ENCODE results near the gene ADAMTS20. TPM values are rescaled to one million over a fixed set of nuclear protein-coding genes. Genes with fewer than 3 reads are reported as not detected.

The ADAMTS20 gene
- total RNA-seq, 1 experiment from 2014 or later = 6.0 TPM

DNA sequence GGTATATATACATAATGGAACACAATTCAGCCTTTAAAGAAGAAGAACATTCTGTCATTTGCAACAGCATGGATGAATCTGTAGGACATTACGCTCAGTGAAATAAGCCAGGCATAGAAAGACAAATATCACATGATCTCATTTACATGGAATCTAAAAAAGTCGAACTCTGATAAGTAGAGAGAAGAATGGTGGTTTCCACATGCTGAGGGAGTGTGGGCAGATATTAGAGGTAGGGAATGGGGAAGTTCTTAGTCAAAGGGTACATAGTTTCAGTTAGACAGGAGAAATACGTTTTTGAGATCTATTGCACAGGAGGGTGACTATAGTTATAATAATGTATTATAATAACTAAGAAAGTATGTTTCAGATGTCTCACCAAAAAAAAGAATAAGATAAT lies 71.4 kb downstream of the ADAMTS20 start:
- Mint-ChIP-seq H3K27ac (no peak overlapping the region), H3K4me3 (no peak overlapping the region), H3K4me1 (peaks cover 10% of the 10 kb centered on the region), H3K27me3 (ENCODE audit: low read depth) (no peaks in the 10 kb centered on the region), H3K9me3 (peaks cover 7% of the 10 kb centered on the region), H3K36me3 (peaks cover 5% of the 10 kb centered on the region)
- no peak for ATAC-seq
- ChIA-PET POLR2A (no interaction called here), CTCF (no interaction called here)
- TF ChIP-seq, protein P1, sequence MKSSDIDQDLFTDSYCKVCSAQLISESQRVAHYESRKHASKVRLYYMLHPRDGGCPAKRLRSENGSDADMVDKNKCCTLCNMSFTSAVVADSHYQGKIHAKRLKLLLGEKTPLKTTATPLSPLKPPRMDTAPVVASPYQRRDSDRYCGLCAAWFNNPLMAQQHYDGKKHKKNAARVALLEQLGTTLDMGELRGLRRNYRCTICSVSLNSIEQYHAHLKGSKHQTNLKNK (CRISPR knock-in tag; IDR thresholded peaks at IDR 0.05) = no peak
- TF ChIP-seq, protein P2, sequence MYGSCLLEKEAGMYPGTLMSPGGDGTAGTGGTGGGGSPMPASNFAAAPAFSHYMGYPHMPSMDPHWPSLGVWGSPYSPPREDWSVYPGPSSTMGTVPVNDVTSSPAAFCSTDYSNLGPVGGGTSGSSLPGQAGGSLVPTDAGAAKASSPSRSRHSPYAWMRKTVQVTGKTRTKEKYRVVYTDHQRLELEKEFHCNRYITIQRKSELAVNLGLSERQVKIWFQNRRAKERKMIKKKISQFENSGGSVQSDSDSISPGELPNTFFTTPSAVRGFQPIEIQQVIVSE (CRISPR knock-in tag; IDR thresholded peaks at IDR 0.05; ENCODE audit: borderline replicate concordance) = no peak
- TF ChIP-seq, protein P3, sequence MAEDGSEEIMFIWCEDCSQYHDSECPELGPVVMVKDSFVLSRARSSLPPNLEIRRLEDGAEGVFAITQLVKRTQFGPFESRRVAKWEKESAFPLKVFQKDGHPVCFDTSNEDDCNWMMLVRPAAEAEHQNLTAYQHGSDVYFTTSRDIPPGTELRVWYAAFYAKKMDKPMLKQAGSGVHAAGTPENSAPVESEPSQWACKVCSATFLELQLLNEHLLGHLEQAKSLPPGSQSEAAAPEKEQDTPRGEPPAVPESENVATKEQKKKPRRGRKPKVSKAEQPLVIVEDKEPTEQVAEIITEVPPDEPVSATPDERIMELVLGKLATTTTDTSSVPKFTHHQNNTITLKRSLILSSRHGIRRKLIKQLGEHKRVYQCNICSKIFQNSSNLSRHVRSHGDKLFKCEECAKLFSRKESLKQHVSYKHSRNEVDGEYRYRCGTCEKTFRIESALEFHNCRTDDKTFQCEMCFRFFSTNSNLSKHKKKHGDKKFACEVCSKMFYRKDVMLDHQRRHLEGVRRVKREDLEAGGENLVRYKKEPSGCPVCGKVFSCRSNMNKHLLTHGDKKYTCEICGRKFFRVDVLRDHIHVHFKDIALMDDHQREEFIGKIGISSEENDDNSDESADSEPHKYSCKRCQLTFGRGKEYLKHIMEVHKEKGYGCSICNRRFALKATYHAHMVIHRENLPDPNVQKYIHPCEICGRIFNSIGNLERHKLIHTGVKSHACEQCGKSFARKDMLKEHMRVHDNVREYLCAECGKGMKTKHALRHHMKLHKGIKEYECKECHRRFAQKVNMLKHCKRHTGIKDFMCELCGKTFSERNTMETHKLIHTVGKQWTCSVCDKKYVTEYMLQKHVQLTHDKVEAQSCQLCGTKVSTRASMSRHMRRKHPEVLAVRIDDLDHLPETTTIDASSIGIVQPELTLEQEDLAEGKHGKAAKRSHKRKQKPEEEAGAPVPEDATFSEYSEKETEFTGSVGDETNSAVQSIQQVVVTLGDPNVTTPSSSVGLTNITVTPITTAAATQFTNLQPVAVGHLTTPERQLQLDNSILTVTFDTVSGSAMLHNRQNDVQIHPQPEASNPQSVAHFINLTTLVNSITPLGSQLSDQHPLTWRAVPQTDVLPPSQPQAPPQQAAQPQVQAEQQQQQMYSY (CRISPR knock-in tag; IDR thresholded peaks at IDR 0.05) = no peak
- TF ChIP-seq TCF7 (CRISPR knock-in tag; IDR thresholded peaks at IDR 0.05; ENCODE audit: low read depth) = no peak
- TF ChIP-seq GRHL2 (CRISPR knock-in tag; IDR thresholded peaks at IDR 0.05; ENCODE audit: insufficient replicate concordance, severe bottlenecking) = no peak
- TF ChIP-seq PRRX2 (CRISPR knock-in tag; IDR thresholded peaks at IDR 0.05) = no peak
- TF ChIP-seq ZNF317 (CRISPR knock-in tag; IDR thresholded peaks at IDR 0.05; ENCODE audit: borderline replicate concordance, low read depth) = no peak
- no peak for TF ChIP-seq ATF1 (CRISPR knock-in tag; IDR thresholded peaks at IDR 0.05)
- DNase-seq (ENCODE audit: low spot score) = no peak

DNA sequence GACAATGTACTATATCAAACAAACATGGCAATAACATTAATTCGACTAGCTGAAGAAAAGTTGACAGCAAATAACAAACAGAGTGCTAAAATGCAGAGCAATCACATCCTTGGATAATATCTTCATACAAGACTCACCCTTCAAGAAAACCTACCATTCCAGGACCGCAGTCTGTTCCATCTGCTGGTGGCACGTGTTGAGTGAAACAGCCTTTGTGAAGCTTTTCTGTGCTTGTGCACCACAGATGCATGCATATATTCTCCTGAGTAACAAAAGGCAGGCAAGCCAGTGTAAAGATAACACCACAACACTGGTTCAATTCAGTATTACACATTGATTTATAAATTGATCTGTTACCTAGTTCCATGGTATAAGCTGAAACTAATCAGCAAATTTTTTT lies 89.3 kb downstream of the ADAMTS20 start:
- Mint-ChIP-seq H3K4me3 (no peak overlapping the region), H3K27ac (no peak overlapping the region), H3K36me3 (peaks cover 25% of the 10 kb centered on the region), H3K4me1 (no peaks in the 10 kb centered on the region), H3K27me3 (ENCODE audit: low read depth) (no peaks in the 10 kb centered on the region), H3K9me3 (peaks cover 16% of the 10 kb centered on the region)
- no peak for ATAC-seq
- no peak for DNase-seq (ENCODE audit: low spot score)
- CTCF ChIA-PET = interaction anchor here (1.9 kb wide), 1 partner anchor 17 kb away, joined by 7 read pairs; no protein-coding TSS in a partner anchor
- POLR2A ChIA-PET = no interaction called here
- no peak for TF ChIP-seq CBFB (CRISPR knock-in tag; IDR thresholded peaks at IDR 0.05; ENCODE audit: low read depth)
- TF ChIP-seq MXD4 (CRISPR knock-in tag; IDR thresholded peaks at IDR 0.05; ENCODE audit: borderline replicate concordance) = no peak
- TF ChIP-seq CREB1 (CRISPR knock-in tag; IDR thresholded peaks at IDR 0.05) = no peak
- no peak for TF ChIP-seq HMGA2 (CRISPR knock-in tag; IDR thresholded peaks at IDR 0.05)
- TF ChIP-seq, protein P4, sequence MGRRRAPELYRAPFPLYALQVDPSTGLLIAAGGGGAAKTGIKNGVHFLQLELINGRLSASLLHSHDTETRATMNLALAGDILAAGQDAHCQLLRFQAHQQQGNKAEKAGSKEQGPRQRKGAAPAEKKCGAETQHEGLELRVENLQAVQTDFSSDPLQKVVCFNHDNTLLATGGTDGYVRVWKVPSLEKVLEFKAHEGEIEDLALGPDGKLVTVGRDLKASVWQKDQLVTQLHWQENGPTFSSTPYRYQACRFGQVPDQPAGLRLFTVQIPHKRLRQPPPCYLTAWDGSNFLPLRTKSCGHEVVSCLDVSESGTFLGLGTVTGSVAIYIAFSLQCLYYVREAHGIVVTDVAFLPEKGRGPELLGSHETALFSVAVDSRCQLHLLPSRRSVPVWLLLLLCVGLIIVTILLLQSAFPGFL (CRISPR knock-in tag; IDR thresholded peaks at IDR 0.05; ENCODE audit: borderline replicate concordance) = no peak
- TF ChIP-seq, protein P5, sequence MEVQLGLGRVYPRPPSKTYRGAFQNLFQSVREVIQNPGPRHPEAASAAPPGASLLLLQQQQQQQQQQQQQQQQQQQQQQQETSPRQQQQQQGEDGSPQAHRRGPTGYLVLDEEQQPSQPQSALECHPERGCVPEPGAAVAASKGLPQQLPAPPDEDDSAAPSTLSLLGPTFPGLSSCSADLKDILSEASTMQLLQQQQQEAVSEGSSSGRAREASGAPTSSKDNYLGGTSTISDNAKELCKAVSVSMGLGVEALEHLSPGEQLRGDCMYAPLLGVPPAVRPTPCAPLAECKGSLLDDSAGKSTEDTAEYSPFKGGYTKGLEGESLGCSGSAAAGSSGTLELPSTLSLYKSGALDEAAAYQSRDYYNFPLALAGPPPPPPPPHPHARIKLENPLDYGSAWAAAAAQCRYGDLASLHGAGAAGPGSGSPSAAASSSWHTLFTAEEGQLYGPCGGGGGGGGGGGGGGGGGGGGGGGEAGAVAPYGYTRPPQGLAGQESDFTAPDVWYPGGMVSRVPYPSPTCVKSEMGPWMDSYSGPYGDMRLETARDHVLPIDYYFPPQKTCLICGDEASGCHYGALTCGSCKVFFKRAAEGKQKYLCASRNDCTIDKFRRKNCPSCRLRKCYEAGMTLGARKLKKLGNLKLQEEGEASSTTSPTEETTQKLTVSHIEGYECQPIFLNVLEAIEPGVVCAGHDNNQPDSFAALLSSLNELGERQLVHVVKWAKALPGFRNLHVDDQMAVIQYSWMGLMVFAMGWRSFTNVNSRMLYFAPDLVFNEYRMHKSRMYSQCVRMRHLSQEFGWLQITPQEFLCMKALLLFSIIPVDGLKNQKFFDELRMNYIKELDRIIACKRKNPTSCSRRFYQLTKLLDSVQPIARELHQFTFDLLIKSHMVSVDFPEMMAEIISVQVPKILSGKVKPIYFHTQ (CRISPR knock-in tag; IDR thresholded peaks at IDR 0.05) = no peak
- no peak for TF ChIP-seq ZNF396 (CRISPR knock-in tag; IDR thresholded peaks at IDR 0.05; ENCODE audit: borderline replicate concordance)
- no peak for TF ChIP-seq GRHL2 (CRISPR knock-in tag; IDR thresholded peaks at IDR 0.05; ENCODE audit: insufficient replicate concordance, severe bottlenecking)
- TF ChIP-seq, protein P6, sequence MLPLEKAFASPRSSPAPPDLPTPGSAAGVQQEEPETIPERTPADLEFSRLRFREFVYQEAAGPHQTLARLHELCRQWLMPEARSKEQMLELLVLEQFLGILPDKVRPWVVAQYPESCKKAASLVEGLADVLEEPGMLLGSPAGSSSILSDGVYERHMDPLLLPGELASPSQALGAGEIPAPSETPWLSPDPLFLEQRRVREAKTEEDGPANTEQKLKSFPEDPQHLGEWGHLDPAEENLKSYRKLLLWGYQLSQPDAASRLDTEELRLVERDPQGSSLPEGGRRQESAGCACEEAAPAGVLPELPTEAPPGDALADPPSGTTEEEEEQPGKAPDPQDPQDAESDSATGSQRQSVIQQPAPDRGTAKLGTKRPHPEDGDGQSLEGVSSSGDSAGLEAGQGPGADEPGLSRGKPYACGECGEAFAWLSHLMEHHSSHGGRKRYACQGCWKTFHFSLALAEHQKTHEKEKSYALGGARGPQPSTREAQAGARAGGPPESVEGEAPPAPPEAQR (CRISPR knock-in tag; IDR thresholded peaks at IDR 0.05) = no peak
- TF ChIP-seq MYBL2 (CRISPR knock-in tag; IDR thresholded peaks at IDR 0.05) = no peak
- no peak for TF ChIP-seq ZNF416 (CRISPR knock-in tag; IDR thresholded peaks at IDR 0.05)
- TF ChIP-seq, protein P7, sequence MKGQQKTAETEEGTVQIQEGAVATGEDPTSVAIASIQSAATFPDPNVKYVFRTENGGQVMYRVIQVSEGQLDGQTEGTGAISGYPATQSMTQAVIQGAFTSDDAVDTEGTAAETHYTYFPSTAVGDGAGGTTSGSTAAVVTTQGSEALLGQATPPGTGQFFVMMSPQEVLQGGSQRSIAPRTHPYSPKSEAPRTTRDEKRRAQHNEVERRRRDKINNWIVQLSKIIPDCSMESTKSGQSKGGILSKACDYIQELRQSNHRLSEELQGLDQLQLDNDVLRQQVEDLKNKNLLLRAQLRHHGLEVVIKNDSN (CRISPR knock-in tag; IDR thresholded peaks at IDR 0.05) = no peak
- TF ChIP-seq, protein P8, sequence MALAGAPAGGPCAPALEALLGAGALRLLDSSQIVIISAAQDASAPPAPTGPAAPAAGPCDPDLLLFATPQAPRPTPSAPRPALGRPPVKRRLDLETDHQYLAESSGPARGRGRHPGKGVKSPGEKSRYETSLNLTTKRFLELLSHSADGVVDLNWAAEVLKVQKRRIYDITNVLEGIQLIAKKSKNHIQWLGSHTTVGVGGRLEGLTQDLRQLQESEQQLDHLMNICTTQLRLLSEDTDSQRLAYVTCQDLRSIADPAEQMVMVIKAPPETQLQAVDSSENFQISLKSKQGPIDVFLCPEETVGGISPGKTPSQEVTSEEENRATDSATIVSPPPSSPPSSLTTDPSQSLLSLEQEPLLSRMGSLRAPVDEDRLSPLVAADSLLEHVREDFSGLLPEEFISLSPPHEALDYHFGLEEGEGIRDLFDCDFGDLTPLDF (CRISPR knock-in tag; IDR thresholded peaks at IDR 0.05) = no peak

Measured in WTC11 (cell line).